Activated naive CD8-positive, alpha-beta T cell treated with anti-CD3 and anti-CD28 coated beads for 36 hours (primary cell): ENCODE data around the gene TMEM114. TPM values are rescaled to one million over a fixed set of nuclear protein-coding genes. Genes with fewer than 3 reads are reported as not detected.

Source experiments
- DNase-seq: peaks from one replicate; pipeline ENCODE4 v3.0.0; 2021
- H3K27ac Mint-ChIP-seq: one replicate; pipeline ENCODE4 v1.8.0; 2022; ENCODE audit warnings: mild to moderate bottlenecking, moderate library complexity, mixed read lengths
- H3K27me3 Mint-ChIP-seq: one replicate; pipeline ENCODE4 v1.8.0; 2022; ENCODE audit warnings: mild to moderate bottlenecking, mixed read lengths
- H3K36me3 Mint-ChIP-seq: one replicate; pipeline ENCODE4 v1.8.0; 2021; ENCODE audit warnings: mild to moderate bottlenecking, mixed read lengths
- H3K4me1 Mint-ChIP-seq: one replicate; pipeline ENCODE4 v1.8.0; 2021; ENCODE audit warnings: mixed read lengths
- H3K4me3 Mint-ChIP-seq: one replicate; pipeline ENCODE4 v1.8.0; 2022; ENCODE audit warnings: mild to moderate bottlenecking, moderate library complexity, mixed read lengths
- H3K9me3 Mint-ChIP-seq: one replicate; pipeline ENCODE4 v1.8.0; 2022; ENCODE audit warnings: mixed read lengths
- total RNA-seq, 2 experiments: library from RNA; stranded (reverse); gene quantifications; one replicate each; pipeline ENCODE4 v1.2.3, GENCODE V29; 2021

TMEM114 gene
- total RNA-seq, 2 experiments from 2014 or later, result not detected

GRCh38 chr16:8590811-8591210 lies 500 bp upstream of the TMEM114 start:
- Mint-ChIP-seq H3K9me3 (no peaks in the 10 kb centered on the region), H3K27ac (no peak overlapping the region), H3K27me3 (peaks cover 37% of the 10 kb centered on the region), H3K4me3 (no peak overlapping the region), H3K36me3 (no peaks in the 10 kb centered on the region), H3K4me1 (peaks cover 3% of the 10 kb centered on the region)
- no peak for DNase-seq

GRCh38 chr16:8589057-8589899 lies 1.0 kb downstream of the TMEM114 start:
- DNase-seq, result no peak
- H3K36me3 Mint-ChIP-seq, result no peaks in the 10 kb centered on the region
- H3K27ac Mint-ChIP-seq, result no peak overlapping the region
- peaks cover 3% of the 10 kb centered on the region for H3K4me1 Mint-ChIP-seq
- H3K9me3 Mint-ChIP-seq, result no peaks in the 10 kb centered on the region
- peaks cover 39% of the 10 kb centered on the region for H3K27me3 Mint-ChIP-seq
- no peak overlapping the region for H3K4me3 Mint-ChIP-seq

- H3K4me1 Mint-ChIP-seq, result peaks cover 3% of the 10 kb centered on the region
- no peak for DNase-seq
- no peaks in the 10 kb centered on the region for H3K9me3 Mint-ChIP-seq
- peaks cover 39% of the 10 kb centered on the region for H3K27me3 Mint-ChIP-seq
- no peak overlapping the region for H3K27ac Mint-ChIP-seq
- H3K36me3 Mint-ChIP-seq, result no peaks in the 10 kb centered on the region
- no peak overlapping the region for H3K4me3 Mint-ChIP-seq
These were observed 1.6 kb downstream of the TMEM114 start for GRCh38 chr16:8588682-8589056.

- H3K4me3 Mint-ChIP-seq, result no peak overlapping the region
- no peak overlapping the region for H3K27ac Mint-ChIP-seq
- no peaks in the 10 kb centered on the region for H3K36me3 Mint-ChIP-seq
- H3K27me3 Mint-ChIP-seq, result peaks cover 43% of the 10 kb centered on the region
- peaks cover 3% of the 10 kb centered on the region for H3K4me1 Mint-ChIP-seq
- no peak for DNase-seq
- no peaks in the 10 kb centered on the region for H3K9me3 Mint-ChIP-seq
These were observed 3.2 kb downstream of the TMEM114 start for GRCh38 chr16:8587065-8587464.

GRCh38 chr16:8585857-8586256 lies 4.5 kb downstream of the TMEM114 start:
- peaks cover 43% of the 10 kb centered on the region for H3K27me3 Mint-ChIP-seq
- H3K9me3 Mint-ChIP-seq, result no peaks in the 10 kb centered on the region
- H3K4me3 Mint-ChIP-seq, result no peak overlapping the region
- no peak for DNase-seq
- no peaks in the 10 kb centered on the region for H3K36me3 Mint-ChIP-seq
- H3K27ac Mint-ChIP-seq, result no peak overlapping the region
- peaks cover 6% of the 10 kb centered on the region for H3K4me1 Mint-ChIP-seq

- H3K4me3 Mint-ChIP-seq, result no peak overlapping the region
- H3K36me3 Mint-ChIP-seq, result no peaks in the 10 kb centered on the region
- no peaks in the 10 kb centered on the region for H3K9me3 Mint-ChIP-seq
- H3K4me1 Mint-ChIP-seq, result peaks cover 5% of the 10 kb centered on the region
- DNase-seq, result no peak
- no peak overlapping the region for H3K27ac Mint-ChIP-seq
- peaks cover 43% of the 10 kb centered on the region for H3K27me3 Mint-ChIP-seq
These were observed 5.3 kb downstream of the TMEM114 start for GRCh38 chr16:8585041-8585440.

- Mint-ChIP-seq H3K9me3 (no peaks in the 10 kb centered on the region), H3K27me3 (peaks cover 35% of the 10 kb centered on the region), H3K4me3 (no peak overlapping the region), H3K36me3 (no peaks in the 10 kb centered on the region), H3K4me1 (peaks cover 3% of the 10 kb centered on the region), H3K27ac (no peak overlapping the region)
- DNase-seq, result no peak
These were observed 6.6 kb downstream of the TMEM114 start for GRCh38 chr16:8583732-8584131.

GRCh38 chr16:8583199-8583598 lies 7.1 kb downstream of the TMEM114 start:
- Mint-ChIP-seq H3K27ac (no peak overlapping the region), H3K27me3 (peaks cover 30% of the 10 kb centered on the region), H3K4me1 (peaks cover 3% of the 10 kb centered on the region), H3K9me3 (no peaks in the 10 kb centered on the region), H3K36me3 (no peaks in the 10 kb centered on the region), H3K4me3 (no peak overlapping the region)
- no peak for DNase-seq

- no peaks in the 10 kb centered on the region for H3K36me3 Mint-ChIP-seq
These were observed 8.3 kb downstream of the TMEM114 start for GRCh38 chr16:8581831-8582580.

GRCh38 chr16:8579559-8579958 lies 10.8 kb downstream of the TMEM114 start:
- Mint-ChIP-seq H3K4me3 (no peak overlapping the region), H3K36me3 (no peaks in the 10 kb centered on the region), H3K27me3 (peaks cover 13% of the 10 kb centered on the region), H3K9me3 (no peaks in the 10 kb centered on the region), H3K4me1 (peaks cover 3% of the 10 kb centered on the region), H3K27ac (no peak overlapping the region)
- no peak for DNase-seq

More at GRCh38 chr16:8581831-8582580, 8.3 kb downstream of the TMEM114 start:
- Mint-ChIP-seq H3K4me1 (peaks cover 3% of the 10 kb centered on the region), H3K27me3 (peaks cover 24% of the 10 kb centered on the region), H3K4me3 (no peak overlapping the region), H3K9me3 (no peaks in the 10 kb centered on the region), H3K27ac (no peak overlapping the region)
- no peak for DNase-seq

- Mint-ChIP-seq H3K36me3 (no peaks in the 10 kb centered on the region), H3K27me3 (peaks cover 21% of the 10 kb centered on the region), H3K9me3 (no peaks in the 10 kb centered on the region), H3K4me1 (peaks cover 7% of the 10 kb centered on the region), H3K4me3 (no peak overlapping the region), H3K27ac (peak overlapping the region; percentile 39)
- no peak for DNase-seq
These were observed 12.5 kb downstream of the TMEM114 start for GRCh38 chr16:8577678-8578304.

GRCh38 chr16:8576141-8577004 lies 13.9 kb downstream of the TMEM114 start:
- Mint-ChIP-seq H3K4me3 (no peak overlapping the region), H3K27ac (no peak overlapping the region), H3K9me3 (no peaks in the 10 kb centered on the region), H3K36me3 (no peaks in the 10 kb centered on the region), H3K27me3 (peaks cover 24% of the 10 kb centered on the region), H3K4me1 (peaks cover 4% of the 10 kb centered on the region)
- DNase-seq, result no peak

GRCh38 chr16:8575399-8575798 lies 14.9 kb downstream of the TMEM114 start:
- H3K4me1 Mint-ChIP-seq, result peaks cover 4% of the 10 kb centered on the region
- no peak overlapping the region for H3K27ac Mint-ChIP-seq
- DNase-seq, result no peak
- peaks cover 24% of the 10 kb centered on the region for H3K27me3 Mint-ChIP-seq
- no peaks in the 10 kb centered on the region for H3K9me3 Mint-ChIP-seq
- no peak overlapping the region for H3K4me3 Mint-ChIP-seq
- H3K36me3 Mint-ChIP-seq, result no peaks in the 10 kb centered on the region

- Mint-ChIP-seq H3K4me3 (no peak overlapping the region), H3K9me3 (no peaks in the 10 kb centered on the region), H3K27me3 (peaks cover 29% of the 10 kb centered on the region), H3K36me3 (no peaks in the 10 kb centered on the region), H3K4me1 (peaks cover 4% of the 10 kb centered on the region), H3K27ac (peak overlapping the region; percentile 72)
- DNase-seq, result no peak
These were observed 17.2 kb downstream of the TMEM114 start for GRCh38 chr16:8572919-8573724.
